Testis (tissue), 2 donors: Measurements from ENCODE around the gene CARD14.

Experiments used
- POLR2A ChIP-seq: fragments of 450-650 bp; IDR thresholded peaks from one replicate; pipeline ENCODE4 v1.6.1; 2017; ENCODE audit warnings: antibody characterized with exemption, mild to moderate bottlenecking, moderate library complexity
- TF ChIP-seq, protein P1 (sequence below), 3 experiments: fragments of 450-650 bp in 2 of 3; fragments of 200-600 bp in 1 of 3; sonication (generic) in 1 of 3; IDR thresholded peaks; one replicate each; pipeline ENCODE4 v1.5.1; 2016 to 2019; ENCODE audit warnings: antibody characterized with exemption in 3 of 3, mild to moderate bottlenecking in 2 of 3, moderate library complexity in 1 of 3

DNA sequence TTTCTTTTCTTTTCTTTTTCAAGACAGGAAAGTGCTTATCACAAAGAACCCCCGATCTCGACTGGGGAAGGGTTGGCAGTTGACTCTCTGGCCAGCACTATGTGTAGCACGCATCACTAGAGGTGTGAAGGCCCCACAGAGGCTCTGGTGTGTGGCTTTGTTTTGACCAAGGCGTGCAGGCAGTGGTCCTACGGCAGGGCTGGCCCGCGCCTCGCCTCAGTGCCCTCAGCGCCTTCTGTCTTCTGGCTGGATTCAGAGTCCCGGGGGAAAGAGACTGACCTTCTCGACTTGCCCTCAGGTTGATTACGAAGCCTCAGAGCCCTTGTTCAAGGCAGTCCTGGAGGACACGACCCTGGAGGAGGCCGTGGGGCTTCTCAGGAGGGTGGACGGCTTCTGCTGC lies 31.6 kb downstream of the CARD14 start:
- TF ChIP-seq, protein P1, sequence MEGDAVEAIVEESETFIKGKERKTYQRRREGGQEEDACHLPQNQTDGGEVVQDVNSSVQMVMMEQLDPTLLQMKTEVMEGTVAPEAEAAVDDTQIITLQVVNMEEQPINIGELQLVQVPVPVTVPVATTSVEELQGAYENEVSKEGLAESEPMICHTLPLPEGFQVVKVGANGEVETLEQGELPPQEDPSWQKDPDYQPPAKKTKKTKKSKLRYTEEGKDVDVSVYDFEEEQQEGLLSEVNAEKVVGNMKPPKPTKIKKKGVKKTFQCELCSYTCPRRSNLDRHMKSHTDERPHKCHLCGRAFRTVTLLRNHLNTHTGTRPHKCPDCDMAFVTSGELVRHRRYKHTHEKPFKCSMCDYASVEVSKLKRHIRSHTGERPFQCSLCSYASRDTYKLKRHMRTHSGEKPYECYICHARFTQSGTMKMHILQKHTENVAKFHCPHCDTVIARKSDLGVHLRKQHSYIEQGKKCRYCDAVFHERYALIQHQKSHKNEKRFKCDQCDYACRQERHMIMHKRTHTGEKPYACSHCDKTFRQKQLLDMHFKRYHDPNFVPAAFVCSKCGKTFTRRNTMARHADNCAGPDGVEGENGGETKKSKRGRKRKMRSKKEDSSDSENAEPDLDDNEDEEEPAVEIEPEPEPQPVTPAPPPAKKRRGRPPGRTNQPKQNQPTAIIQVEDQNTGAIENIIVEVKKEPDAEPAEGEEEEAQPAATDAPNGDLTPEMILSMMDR (IDR thresholded peaks at IDR 0.05), result no peak
- no peak for TF ChIP-seq POLR2A
